Measurements from ENCODE around the gene DYNLRB1.

The DYNLRB1 gene

DNA sequence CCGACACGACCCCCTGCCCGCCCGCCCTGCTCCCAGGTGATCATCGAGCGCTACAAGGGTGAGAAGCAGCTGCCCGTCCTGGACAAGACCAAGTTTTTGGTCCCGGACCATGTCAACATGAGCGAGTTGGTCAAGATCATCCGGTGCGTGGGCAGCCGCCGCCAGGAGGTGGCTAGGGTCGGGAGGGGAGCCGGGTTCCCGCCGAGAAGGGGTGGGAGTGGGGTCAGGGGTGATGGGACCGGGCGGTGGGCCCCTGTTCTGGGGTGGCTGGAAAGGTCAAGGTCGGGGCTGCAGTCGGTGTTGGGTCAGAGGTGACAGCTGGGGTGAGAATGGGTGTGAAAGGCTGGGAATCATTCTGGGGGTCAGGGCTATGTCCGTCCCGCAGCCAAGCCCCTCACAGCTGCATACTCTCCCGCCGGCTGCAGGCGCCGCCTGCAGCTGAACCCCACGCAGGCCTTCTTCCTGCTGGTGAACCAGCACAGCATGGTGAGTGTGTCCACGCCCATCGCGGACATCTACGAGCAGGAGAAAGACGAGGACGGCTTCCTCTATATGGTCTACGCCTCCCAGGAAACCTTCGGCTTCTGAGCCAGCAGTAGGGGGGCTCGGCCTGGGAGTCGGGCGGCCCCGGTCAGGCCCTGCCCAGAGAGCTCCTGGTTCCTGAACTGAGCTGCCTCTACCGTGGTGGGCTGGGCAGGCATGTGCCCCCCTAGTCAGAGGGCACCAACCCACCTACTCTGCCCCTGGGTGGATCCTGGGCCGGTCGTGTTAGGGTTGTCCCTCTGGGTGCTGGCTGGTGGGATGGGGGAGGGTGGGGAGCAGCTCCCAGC, 43.3 kb downstream of the DYNLRB1 start:
- no peak for DNase-seq

DNA sequence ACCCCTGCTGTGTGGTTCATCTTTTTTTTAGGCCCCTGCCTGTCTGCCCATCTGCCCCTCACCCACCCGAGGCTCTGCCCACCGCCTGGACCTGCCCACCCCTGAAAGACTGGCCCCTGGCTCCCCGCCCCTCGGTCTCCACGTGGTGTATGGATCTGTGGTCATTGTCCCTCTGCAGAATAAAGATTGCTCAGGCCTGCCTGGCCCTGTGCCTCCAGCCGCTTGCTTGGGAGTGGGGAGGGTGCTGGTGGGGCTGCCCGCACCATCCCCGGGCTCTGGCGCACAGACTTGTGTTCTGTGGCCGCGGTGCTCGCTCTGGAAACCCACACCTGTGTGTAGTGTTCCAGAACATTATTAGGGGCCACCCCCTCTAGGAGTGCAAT, 43.9 kb downstream of the DYNLRB1 start:
- no peak for DNase-seq

GRCh38 chr20:34560614-34561013, 44.4 kb downstream of the DYNLRB1 start:
- DNase-seq = no peak

GRCh38 chr20:34561661-34562060, 45.4 kb downstream of the DYNLRB1 start:
- no peak for DNase-seq

GRCh38 chr20:34562641-34563040, 46.4 kb downstream of the DYNLRB1 start:
- no peak for DNase-seq

DNA sequence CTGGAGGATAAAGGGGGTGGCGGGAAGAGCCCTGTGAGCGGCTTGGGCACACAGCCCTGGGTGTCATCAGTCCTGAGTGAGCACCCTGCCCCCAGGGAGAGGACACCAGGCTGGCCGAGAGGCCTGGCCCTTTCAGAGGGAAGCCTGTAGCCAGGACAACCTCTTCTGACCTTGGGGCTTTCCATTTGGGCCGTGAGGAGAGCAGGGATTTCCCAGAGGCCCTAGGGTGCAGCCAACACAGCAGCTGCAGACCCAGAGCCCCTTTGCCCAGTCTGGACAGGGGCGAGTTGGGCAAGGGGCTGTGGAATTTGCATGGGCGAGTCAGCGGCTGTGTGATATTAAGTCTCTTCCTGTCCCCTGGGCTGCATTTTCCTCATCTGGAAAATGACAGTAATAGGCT, 48.6 kb downstream of the DYNLRB1 start:
- DNase-seq = no peak

DNA sequence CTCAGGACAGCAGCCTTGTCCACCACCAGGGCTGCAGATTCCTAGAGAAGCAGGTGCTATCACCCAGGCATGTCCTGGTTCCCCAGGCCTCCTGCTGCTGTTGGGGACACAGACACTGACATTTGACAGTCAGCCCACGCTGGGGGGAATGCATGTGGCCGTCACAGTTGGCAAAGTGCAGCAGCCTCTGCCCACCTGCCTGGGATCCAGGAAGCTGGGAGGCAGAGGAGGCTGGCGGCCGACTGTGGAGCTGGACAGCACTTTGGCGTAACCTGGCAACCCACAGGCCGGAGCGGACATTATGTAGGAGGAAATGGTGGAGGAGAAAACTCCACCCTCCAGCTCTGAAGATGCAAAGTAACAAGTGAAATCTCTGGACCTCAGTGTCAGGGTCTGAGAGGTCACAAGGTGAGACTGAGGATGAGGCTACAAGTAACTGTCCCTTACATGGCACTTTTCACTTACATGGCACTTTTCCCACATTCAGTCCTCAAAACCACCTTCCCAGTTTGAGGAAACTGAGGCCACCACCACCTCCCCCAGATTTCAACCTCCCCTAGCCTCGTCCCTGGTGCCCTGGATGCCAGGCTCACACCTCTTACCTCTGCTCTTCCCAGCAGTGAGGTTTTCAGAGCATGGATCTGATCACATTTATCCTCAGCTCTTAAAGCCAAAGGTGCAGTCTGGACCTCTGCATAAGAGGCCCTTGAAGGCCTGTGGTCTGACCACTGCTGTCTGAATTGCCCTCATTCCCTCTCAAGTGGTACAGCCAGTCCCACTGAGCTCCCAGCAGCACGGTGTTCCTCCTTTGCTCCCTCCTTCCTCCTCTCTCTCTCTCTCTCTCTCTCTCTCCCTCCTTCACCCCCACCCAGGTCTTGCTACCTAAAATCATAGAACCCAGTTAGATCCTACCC, 51.0 kb downstream of the DYNLRB1 start:
- DNase-seq = no peak

DNA sequence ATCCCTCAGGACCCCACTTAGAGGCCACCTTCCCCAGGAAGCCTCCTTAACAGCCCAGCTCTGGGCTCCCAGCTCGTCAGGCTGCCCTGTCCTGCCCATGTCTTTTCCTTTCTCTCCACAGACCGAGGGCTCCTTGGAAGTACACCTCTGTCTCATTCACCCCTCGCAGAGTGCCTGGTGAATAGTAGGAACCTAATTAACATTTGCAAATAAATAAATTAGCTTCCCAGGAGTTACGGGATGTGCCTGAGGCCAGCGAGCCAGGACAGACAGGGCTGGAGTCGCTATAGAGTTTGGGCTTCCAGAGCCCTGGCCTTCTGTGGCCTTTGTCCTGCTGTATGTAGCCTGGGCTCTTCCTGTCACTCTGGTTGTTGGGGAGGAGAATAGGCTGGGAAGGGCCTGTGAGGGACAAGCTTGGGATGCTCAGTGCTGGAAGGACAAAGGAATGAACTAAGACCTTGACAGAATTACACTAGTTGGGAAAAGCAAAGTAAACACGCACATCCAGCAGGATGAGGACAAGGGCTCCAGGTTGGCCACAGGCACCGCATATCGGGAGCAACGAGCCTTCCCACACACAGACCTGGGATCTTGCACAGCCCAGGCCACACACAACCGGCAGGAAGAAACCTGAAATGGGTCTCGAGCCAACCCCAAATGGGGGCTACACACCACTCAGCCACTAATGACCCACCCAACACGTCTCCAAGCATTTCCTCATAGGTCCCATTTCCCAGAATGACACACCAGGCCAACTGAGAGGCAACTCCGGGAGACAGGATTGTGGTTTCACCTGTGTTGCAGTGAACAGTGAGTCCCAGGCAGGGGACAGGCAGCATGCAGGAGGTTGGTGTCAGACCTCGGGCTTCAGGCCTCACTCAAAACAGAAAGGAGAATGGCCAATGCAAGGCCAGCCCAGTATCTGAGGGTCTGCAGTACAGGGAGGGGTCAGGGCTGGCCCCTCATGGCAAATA, 52.0 kb downstream of the DYNLRB1 start:
- DNase-seq = no peak

- no peak for DNase-seq
Measured at GRCh38 chr20:34569598-34569997, 53.4 kb downstream of the DYNLRB1 start.

DNA sequence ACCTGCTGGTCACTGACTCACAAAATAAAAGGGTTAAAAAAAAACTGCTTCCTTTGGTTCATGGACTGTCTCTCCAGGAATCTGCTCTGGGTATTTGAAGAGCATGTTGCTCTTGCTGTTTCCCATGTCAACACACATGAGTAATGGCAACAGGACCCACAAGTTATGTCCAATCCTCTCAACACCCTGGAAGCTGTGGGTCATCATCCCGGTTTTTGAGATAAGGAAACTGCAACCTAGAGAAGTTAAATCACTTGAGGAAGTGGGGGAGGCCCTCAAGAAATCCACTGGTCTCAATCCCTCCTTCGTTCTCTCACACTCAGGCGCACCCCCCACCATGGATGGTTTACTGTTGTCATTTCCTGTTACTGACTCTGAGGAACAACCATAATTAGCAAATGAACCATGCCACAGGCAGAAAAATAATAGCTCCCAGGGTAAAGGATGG, 54.7 kb downstream of the DYNLRB1 start:
- no peak for DNase-seq

- no peak for DNase-seq
Measured at GRCh38 chr20:34571753-34572152, 55.5 kb downstream of the DYNLRB1 start.

GRCh38 chr20:34573541-34574300, 57.5 kb downstream of the DYNLRB1 start:
- no peak for DNase-seq

GRCh38 chr20:34574426-34574825, 58.2 kb downstream of the DYNLRB1 start:
- no peak for DNase-seq

DNA sequence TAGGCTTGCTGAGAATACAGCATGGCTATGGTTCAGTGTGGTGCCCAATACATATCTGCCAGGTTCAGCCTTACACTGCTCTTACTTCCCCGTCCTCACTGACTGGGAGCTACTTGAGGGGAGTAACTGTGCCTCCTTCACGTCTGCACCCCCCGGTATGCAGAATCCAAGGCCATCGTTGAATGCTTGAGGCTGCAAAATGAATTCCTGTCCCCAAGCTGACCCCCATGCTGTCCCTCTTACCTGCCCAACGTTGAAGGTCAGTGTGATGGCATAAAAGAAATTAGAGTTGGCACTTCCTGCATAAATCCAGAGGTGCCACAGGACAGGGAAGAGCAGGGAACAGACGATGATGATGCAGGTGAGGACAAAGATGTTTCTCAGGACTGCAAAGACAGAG, 58.6 kb downstream of the DYNLRB1 start:
- no peak for DNase-seq

DNA sequence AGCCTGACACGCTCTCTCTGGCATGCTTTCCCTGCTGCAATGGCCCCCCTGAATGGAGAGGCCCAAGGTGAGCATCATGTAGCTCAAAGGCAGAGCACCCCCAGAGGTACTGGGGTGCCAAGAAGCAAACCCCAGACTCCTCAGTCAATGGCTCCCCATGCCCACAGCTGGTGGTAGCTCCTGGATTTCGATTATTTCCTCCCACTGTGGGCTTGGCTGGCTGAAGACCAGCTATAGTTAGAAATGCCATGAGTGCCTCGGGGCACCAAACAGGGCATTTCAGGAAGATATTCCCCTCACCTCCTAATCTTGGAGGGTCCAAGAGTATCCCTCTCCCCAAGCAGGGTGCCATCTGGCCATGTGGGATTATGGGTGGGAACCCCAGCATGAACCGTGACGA, 59.0 kb downstream of the DYNLRB1 start:
- DNase-seq = no peak

DNA sequence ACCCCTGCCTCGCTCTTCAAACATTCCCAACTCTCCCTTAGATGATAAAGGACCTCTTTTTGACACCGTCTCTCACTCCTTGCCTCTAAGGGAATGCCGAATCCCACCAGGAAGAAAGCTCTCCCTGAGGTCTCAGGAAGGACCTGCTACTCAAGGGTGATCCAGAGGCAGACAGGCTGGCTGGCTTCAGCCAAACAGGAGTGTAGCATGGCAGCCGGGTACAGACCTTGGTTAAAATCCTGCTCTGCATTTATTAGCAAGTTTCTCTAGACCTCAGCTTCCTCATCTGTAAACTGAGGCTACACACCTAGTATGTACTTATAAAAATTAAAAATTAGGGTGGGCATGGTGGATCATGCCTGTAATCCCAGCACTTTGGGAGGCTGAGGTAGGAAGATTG, 59.5 kb downstream of the DYNLRB1 start:
- DNase-seq = no peak

- no peak for DNase-seq
Measured at GRCh38 chr20:34577061-34577460, 60.8 kb downstream of the DYNLRB1 start.

GRCh38 chr20:34578025-34578424, 61.8 kb downstream of the DYNLRB1 start:
- no peak for DNase-seq

DNA sequence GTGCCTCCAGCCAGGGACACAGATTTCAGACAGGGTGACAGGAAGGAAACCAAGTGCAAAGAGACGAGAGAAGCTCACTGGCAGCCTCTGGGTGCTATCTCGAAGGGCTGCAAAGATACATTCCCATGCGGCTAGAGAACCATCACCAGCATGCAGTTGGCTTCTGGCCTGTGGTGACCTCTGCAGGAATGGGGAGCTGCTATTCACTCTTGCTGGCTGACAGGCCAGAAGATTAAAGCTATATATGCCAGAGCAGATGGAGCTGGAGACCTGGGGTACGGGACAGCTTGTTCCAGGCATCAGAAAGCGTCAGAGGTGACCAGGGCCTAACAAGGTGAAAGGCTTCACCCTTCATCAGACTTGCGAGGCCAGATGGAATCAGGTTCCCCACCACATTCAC, 62.3 kb downstream of the DYNLRB1 start:
- DNase-seq = no peak

DNA sequence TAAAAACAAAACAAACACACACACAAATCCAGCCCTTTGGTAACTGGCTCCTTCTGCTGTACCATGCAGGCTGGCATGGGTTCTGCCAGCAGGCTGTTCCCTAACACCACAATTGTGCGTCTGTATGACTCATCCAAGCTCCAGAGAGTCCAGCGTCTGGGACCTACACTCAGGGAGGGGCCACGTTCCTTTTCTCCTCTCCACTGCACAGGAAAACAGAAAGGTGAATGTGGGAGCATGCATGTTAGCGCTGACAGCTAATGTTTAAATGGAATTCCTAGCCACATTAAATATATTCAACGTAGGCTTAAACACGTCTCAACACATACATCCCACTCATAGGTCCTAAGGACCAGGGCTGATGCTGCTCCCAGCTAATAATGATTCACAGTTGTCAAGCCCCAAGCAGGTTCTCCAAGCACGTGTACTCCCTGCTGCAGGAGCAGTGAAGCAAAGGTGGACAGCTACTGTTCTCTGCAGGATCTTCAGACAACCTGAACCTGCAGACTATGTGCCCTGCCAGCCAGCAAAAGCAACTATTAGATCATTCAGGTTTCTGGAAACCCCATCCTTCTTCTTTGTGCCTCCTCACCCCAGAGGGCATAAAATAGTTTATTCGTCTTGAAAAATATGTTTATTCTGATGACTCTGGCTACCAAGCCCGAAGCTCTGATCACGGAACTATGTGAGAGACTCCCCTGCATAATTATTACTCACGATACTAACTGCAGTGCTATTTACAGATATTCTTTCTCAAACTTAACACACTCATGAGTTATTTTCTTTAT, 63.2 kb downstream of the DYNLRB1 start:
- DNase-seq = no peak
